Fibroblast of lung (primary cell): ENCODE measurements around the gene FRK. TPM values are rescaled to one million over a fixed set of nuclear protein-coding genes. Genes with fewer than 3 reads are reported as not detected.

Experiments used
- DNase-seq, 2 donors: peaks; one replicate each; pipeline versions ENCODE4 v3.0.0 to v3.0.0-alpha.2; 2010; ENCODE audit warnings: low read depth in 2 of 2
- H2AFZ ChIP-seq: 2 replicates; pipeline ENCODE4 v1.5.1; 2012; ENCODE audit warnings: low read length, control low read depth, inconsistent platforms
- H3K27ac ChIP-seq: 2 replicates; pipeline ENCODE4 v1.5.1; 2011; ENCODE audit warnings: low read length, control low read depth; ENCODE audit not compliant: insufficient read depth
- H3K27me3 ChIP-seq: 2 replicates; pipeline ENCODE4 v1.5.1; 2011; ENCODE audit warnings: mild to moderate bottlenecking, low read length; ENCODE audit not compliant: control insufficient read depth, insufficient read depth
- H3K36me3 ChIP-seq: 2 replicates; pipeline ENCODE4 v1.5.1; 2011; ENCODE audit warnings: low read length; ENCODE audit not compliant: control insufficient read depth, insufficient read depth
- H3K4me1 ChIP-seq: 2 replicates; pipeline ENCODE4 v1.5.1; 2011; ENCODE audit warnings: low read length; ENCODE audit not compliant: control insufficient read depth, insufficient read depth; ENCODE audit errors: extremely low read depth
- H3K4me2 ChIP-seq: 2 replicates; pipeline ENCODE4 v1.5.1; 2011; ENCODE audit warnings: low read length, control low read depth; ENCODE audit not compliant: insufficient read depth; ENCODE audit errors: extremely low read depth
- H3K4me3 ChIP-seq, 4 experiments: fragments of 200-600 bp in 1 of 4; sonication (generic) in 1 of 4; replicated peaks in 1 of 4; 2 replicates each; pipeline ENCODE4 v1.5.1; 2011 to 2016; ENCODE audit warnings: low read length in 4 of 4, low read depth in 3 of 4, mild to moderate bottlenecking in 3 of 4, control low read depth in 2 of 4, inconsistent platforms in 1 of 4, mixed read lengths in 1 of 4; ENCODE audit not compliant: insufficient read depth in 1 of 4; ENCODE audit errors: control extremely low read depth in 1 of 4
- H3K79me2 ChIP-seq: 2 replicates; pipeline ENCODE4 v1.5.1; 2012; ENCODE audit warnings: mild to moderate bottlenecking, low read length, inconsistent platforms; ENCODE audit not compliant: control insufficient read depth, insufficient read depth
- H3K9ac ChIP-seq: 2 replicates; pipeline ENCODE4 v1.5.1; 2011; ENCODE audit warnings: mild to moderate bottlenecking, low read length, control low read depth; ENCODE audit not compliant: insufficient read depth
- H3K9me3 ChIP-seq: 2 replicates; pipeline ENCODE4 v1.5.1; 2012; ENCODE audit warnings: low read depth, low read length; ENCODE audit not compliant: control insufficient read depth, insufficient read depth
- H4K20me1 ChIP-seq: 2 replicates; pipeline ENCODE4 v1.5.1; 2011; ENCODE audit warnings: low read length; ENCODE audit not compliant: control insufficient read depth, insufficient read depth; ENCODE audit errors: extremely low read depth
- EZH2 ChIP-seq: IDR thresholded peaks from 2 replicates; pipeline ENCODE4 v1.5.1; 2012; ENCODE audit warnings: low read length, control low read depth, mild to moderate bottlenecking; ENCODE audit errors: missing control alignments
- polyA plus RNA-seq, 2 donors: library from polyadenylated mRNA; depleted of rRNA in 1 of 2; stranded (reverse) in 1 of 2; unstranded in 1 of 2; fragments of >200 nt; gene quantifications; 2 replicates each; pipeline ENCODE4 v1.2.1, GENCODE V29; 2011 to 2012; ENCODE audit warnings: missing spikeins in 1 of 2
- total RNA-seq: library from RNA; depleted of rRNA; stranded (reverse); fragments of >200 nt; gene quantifications from 2 replicates; pipeline ENCODE4 v1.2.1, GENCODE V29; 2014
- TF ChIP-seq, protein P1 (sequence below), 2 donors: IDR thresholded peaks in 1 of 2; conservative IDR thresholded peaks in 1 of 2; 1 replicate in 1 of 2; 2 replicates in 1 of 2; pipeline ENCODE4 v1.5.1; 2011 to 2012; ENCODE audit warnings: low read length in 2 of 2, control low read depth in 1 of 2, inconsistent platforms in 1 of 2, low read depth in 1 of 2, mild to moderate bottlenecking in 1 of 2

FRK gene
- total and polyA plus RNA-seq, 2 donors (not counting 1 experiment from before 2014, with no cell fraction given): 0.18 to 0.33 TPM

DNA sequence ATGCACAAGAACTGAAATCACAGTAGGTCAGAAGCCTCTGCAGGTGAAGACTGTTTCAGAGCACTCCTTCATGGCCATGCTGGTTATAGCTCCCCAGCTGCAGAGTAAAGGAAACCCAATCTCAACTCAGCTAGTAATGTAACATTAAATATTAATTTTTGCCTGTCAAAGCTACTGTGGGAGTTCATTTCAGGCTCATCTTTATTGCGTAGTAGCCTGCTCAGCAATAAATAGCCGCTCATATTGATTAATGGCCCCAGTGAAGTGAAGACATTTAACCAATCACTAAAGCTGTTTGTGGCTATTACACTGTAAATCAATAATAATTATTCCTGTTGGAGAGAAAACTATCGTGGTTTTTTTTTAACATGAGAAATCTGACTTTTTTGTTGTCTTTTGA is 101.7 kb downstream of the FRK start:
- TF ChIP-seq EZH2: no peak
- TF ChIP-seq, protein P1, sequence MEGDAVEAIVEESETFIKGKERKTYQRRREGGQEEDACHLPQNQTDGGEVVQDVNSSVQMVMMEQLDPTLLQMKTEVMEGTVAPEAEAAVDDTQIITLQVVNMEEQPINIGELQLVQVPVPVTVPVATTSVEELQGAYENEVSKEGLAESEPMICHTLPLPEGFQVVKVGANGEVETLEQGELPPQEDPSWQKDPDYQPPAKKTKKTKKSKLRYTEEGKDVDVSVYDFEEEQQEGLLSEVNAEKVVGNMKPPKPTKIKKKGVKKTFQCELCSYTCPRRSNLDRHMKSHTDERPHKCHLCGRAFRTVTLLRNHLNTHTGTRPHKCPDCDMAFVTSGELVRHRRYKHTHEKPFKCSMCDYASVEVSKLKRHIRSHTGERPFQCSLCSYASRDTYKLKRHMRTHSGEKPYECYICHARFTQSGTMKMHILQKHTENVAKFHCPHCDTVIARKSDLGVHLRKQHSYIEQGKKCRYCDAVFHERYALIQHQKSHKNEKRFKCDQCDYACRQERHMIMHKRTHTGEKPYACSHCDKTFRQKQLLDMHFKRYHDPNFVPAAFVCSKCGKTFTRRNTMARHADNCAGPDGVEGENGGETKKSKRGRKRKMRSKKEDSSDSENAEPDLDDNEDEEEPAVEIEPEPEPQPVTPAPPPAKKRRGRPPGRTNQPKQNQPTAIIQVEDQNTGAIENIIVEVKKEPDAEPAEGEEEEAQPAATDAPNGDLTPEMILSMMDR (conservative IDR thresholded peaks at IDR 0.05 in 1 of 2, IDR thresholded peaks at IDR 0.05 in 1 of 2; ENCODE audit: low read depth in 1 of 2, low read length in 2 of 2): no peak

DNA sequence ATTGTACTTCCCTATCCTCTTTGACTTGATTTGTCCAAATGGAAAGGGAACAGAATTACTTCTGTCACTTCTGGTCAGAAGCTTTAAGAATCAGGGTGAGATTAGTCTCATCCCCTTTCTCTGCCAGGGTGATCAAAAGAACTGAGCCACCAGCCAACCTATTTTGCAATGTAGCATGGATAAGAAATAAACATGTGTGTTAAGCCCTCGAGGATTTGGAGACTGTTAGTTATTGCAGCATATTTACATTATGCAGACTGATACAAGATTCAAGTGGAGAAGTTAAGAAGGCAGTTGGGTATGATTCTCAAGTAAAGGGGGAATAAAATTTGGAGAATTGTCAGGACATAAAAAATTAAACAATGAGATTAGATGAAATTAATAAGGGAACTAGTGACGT is 106.0 kb downstream of the FRK start:
- Histone ChIP-seq H4K20me1 (no peaks in the 10 kb centered on the region), H3K36me3 (no peaks in the 10 kb centered on the region), H3K4me2 (no peak overlapping the region), H3K27ac (no peak overlapping the region), H3K79me2 (no peaks in the 10 kb centered on the region), H2AFZ (no peak overlapping the region), H3K4me1 (no peaks in the 10 kb centered on the region), H3K9me3 (no peaks in the 10 kb centered on the region), H3K27me3 (no peaks in the 10 kb centered on the region), H3K9ac (no peak overlapping the region), H3K4me3 (no peak overlapping the region)
- TF ChIP-seq, protein P1 (conservative IDR thresholded peaks at IDR 0.05 in 1 of 2, IDR thresholded peaks at IDR 0.05 in 1 of 2; ENCODE audit: low read depth in 1 of 2, low read length in 2 of 2): no peak
- TF ChIP-seq EZH2: no peak
- DNase-seq: no peak

More for the DNA sequence above, 101.7 kb downstream of the FRK start:
- H2AFZ ChIP-seq: no peak overlapping the region
- no peak overlapping the region for H3K4me2 ChIP-seq
- H3K36me3 ChIP-seq: no peaks in the 10 kb centered on the region
- no peaks in the 10 kb centered on the region for H3K79me2 ChIP-seq
- DNase-seq: no peak
- H4K20me1 ChIP-seq: no peaks in the 10 kb centered on the region
- H3K27ac ChIP-seq: no peak overlapping the region
- H3K9ac ChIP-seq: no peak overlapping the region
- no peaks in the 10 kb centered on the region for H3K27me3 ChIP-seq
- H3K9me3 ChIP-seq: no peaks in the 10 kb centered on the region
- no peak overlapping the region for H3K4me3 ChIP-seq
- H3K4me1 ChIP-seq: no peaks in the 10 kb centered on the region

DNA sequence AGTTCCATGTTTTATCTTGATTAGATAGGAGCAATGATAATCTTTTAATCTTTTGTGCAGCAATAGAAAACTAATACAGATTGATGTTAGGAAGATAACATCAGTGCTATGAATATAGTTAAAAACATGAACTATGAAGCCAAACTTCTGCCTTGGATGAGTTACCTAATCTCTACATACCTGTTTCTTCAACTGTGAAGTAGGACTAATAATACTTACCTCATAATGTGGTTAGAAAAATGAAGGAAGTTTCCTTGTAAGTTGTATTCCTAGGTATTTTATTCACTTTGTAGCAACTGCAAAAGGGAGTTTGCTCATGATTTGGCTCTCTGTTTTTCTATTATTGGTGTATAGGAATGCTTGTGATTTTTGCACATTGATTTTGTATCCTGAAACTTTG is 111.9 kb downstream of the FRK start:
- Histone ChIP-seq H3K4me3 (no peak overlapping the region), H3K27ac (no peak overlapping the region), H3K79me2 (no peaks in the 10 kb centered on the region)

More for the DNA sequence above, 111.9 kb downstream of the FRK start:
- Histone ChIP-seq H2AFZ (no peak overlapping the region), H3K9me3 (no peaks in the 10 kb centered on the region), H3K27me3 (no peaks in the 10 kb centered on the region), H3K9ac (no peak overlapping the region), H4K20me1 (no peaks in the 10 kb centered on the region), H3K36me3 (no peaks in the 10 kb centered on the region), H3K4me1 (no peaks in the 10 kb centered on the region), H3K4me2 (no peak overlapping the region)
- no peak for DNase-seq
- TF ChIP-seq EZH2: no peak
- TF ChIP-seq, protein P1 (conservative IDR thresholded peaks at IDR 0.05 in 1 of 2, IDR thresholded peaks at IDR 0.05 in 1 of 2; ENCODE audit: low read depth in 1 of 2, low read length in 2 of 2): no peak
